OCI-LY1 (cell line): Measurements from ENCODE around the gene ADGRG4.

Experiments used
- H2AFZ ChIP-seq: fragments of 200-600 bp; sonication (generic), shearing (Covaris generic); 2 replicates; pipeline ENCODE4 v1.6.0; 2014; ENCODE audit warnings: antibody characterized with exemption, mild to moderate bottlenecking, low read length
- H3F3A ChIP-seq: fragments of 200-600 bp; sonication (generic), shearing (Covaris generic); 2 replicates; pipeline ENCODE4 v1.6.0; 2014; ENCODE audit warnings: mild to moderate bottlenecking, antibody characterized with exemption, low read length, moderate library complexity; ENCODE audit not compliant: insufficient read depth
- H3K27ac ChIP-seq: fragments of 200-600 bp; sonication (generic); 2 replicates; pipeline ENCODE4 v1.5.1; 2014; ENCODE audit warnings: low read length, mixed run types, mild to moderate bottlenecking, low read depth; ENCODE audit not compliant: poor library complexity, severe bottlenecking
- H3K27me3 ChIP-seq: fragments of 200-600 bp; sonication (generic); 2 replicates; pipeline ENCODE4 v1.6.0; 2014; ENCODE audit warnings: antibody characterized with exemption, mild to moderate bottlenecking, low read length, moderate library complexity; ENCODE audit not compliant: insufficient read depth
- H3K36me3 ChIP-seq: fragments of 200-600 bp; sonication (generic); 2 replicates; pipeline ENCODE4 v1.6.1; 2014; ENCODE audit warnings: mild to moderate bottlenecking, antibody characterized with exemption, low read length, moderate library complexity, mixed read lengths; ENCODE audit not compliant: insufficient read depth
- H3K4me1 ChIP-seq: fragments of 200-600 bp; sonication (generic); 2 replicates; pipeline ENCODE4 v1.5.1; 2014; ENCODE audit warnings: mild to moderate bottlenecking, low read length, moderate library complexity; ENCODE audit not compliant: insufficient read depth, severe bottlenecking
- H3K4me2 ChIP-seq: fragments of 200-600 bp; sonication (generic), shearing (Covaris generic); 2 replicates; pipeline ENCODE4 v1.6.1; 2014; ENCODE audit warnings: low read length
- H3K4me3 ChIP-seq: fragments of 200-600 bp; sonication (generic); 2 replicates; pipeline ENCODE4 v1.5.1; 2014; ENCODE audit warnings: low read length, low read depth, mild to moderate bottlenecking, mixed read lengths; ENCODE audit not compliant: poor library complexity, severe bottlenecking
- H3K79me2 ChIP-seq: fragments of 200-600 bp; shearing (Covaris generic); 2 replicates; pipeline ENCODE4 v1.6.1; 2016; ENCODE audit warnings: mixed run types, low read length, mixed read lengths; ENCODE audit not compliant: insufficient read depth
- H3K9ac ChIP-seq: fragments of 200-600 bp; sonication (generic), shearing (Covaris generic); 2 replicates; pipeline ENCODE4 v1.6.1; 2014; ENCODE audit warnings: mild to moderate bottlenecking, low read length, mixed read lengths
- H3K9me2 ChIP-seq: fragments of 200-600 bp; sonication (generic), shearing (Covaris generic); 2 replicates; pipeline ENCODE4 v1.6.1; 2014; ENCODE audit warnings: low read depth, mild to moderate bottlenecking, low read length, mixed read lengths
- H3K9me3 ChIP-seq: fragments of 200-600 bp; shearing (Covaris generic); 2 replicates; pipeline ENCODE4 v1.6.1; 2014; ENCODE audit warnings: low read length, mixed read lengths
- H4K20me1 ChIP-seq: fragments of 200-600 bp; sonication (generic), shearing (Covaris generic); 2 replicates; pipeline ENCODE4 v1.6.0; 2016; ENCODE audit warnings: mild to moderate bottlenecking, low read length; ENCODE audit not compliant: insufficient read depth
- EZH2 ChIP-seq: fragments of 200-600 bp; sonication (generic), shearing (Covaris generic); IDR thresholded peaks from 2 replicates; pipeline ENCODE4 v1.8.0; 2017; ENCODE audit warnings: borderline replicate concordance, mixed run types, mild to moderate bottlenecking, antibody characterized with exemption, low read length, moderate library complexity, mixed read lengths
- TF ChIP-seq, protein P1 (sequence below): fragments of 200-600 bp; sonication (generic), shearing (Covaris generic); IDR thresholded peaks from 2 replicates; pipeline ENCODE4 v1.5.1; 2017; ENCODE audit warnings: mild to moderate bottlenecking, antibody characterized with exemption, low read length, moderate library complexity, mixed read lengths

The ADGRG4 gene

DNA sequence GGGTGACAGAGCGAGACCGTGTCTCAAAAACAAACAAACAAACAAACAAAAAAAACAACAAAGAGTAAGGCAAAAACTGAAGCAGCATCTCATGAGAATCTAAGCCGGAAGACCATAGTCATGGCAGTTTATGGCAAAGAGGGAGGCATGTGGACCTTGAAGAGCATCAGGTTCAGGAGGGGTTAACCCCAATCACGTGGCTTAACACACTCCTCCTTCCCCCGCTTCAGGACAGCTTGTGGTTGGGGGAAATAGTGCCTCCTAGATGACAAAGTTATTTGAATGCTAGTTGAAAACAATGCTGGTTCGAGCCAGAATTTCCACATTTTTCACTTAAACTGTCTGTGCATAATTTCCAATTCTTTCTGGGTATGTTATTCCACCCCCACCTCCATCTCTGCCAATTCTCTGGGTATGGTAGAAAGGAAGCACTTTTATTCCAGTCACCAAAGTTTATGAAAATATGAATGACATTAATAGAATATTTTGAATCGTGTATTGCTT is 37.9 kb upstream of the ADGRG4 start:
- no peak overlapping the region for H3K4me3 ChIP-seq
- H3K79me2 ChIP-seq, result no peaks in the 10 kb centered on the region
- H3K9me2 ChIP-seq, result no peaks in the 10 kb centered on the region
- H3K9ac ChIP-seq, result no peak overlapping the region
- TF ChIP-seq, protein P1, sequence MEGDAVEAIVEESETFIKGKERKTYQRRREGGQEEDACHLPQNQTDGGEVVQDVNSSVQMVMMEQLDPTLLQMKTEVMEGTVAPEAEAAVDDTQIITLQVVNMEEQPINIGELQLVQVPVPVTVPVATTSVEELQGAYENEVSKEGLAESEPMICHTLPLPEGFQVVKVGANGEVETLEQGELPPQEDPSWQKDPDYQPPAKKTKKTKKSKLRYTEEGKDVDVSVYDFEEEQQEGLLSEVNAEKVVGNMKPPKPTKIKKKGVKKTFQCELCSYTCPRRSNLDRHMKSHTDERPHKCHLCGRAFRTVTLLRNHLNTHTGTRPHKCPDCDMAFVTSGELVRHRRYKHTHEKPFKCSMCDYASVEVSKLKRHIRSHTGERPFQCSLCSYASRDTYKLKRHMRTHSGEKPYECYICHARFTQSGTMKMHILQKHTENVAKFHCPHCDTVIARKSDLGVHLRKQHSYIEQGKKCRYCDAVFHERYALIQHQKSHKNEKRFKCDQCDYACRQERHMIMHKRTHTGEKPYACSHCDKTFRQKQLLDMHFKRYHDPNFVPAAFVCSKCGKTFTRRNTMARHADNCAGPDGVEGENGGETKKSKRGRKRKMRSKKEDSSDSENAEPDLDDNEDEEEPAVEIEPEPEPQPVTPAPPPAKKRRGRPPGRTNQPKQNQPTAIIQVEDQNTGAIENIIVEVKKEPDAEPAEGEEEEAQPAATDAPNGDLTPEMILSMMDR, result no peak
- no peak for TF ChIP-seq EZH2
- H3K4me1 ChIP-seq, result no peaks in the 10 kb centered on the region
- H2AFZ ChIP-seq, result no peak overlapping the region
- H3F3A ChIP-seq, result no peaks in the 10 kb centered on the region
- H3K27me3 ChIP-seq, result no peaks in the 10 kb centered on the region
- no peaks in the 10 kb centered on the region for H4K20me1 ChIP-seq
- H3K36me3 ChIP-seq, result no peaks in the 10 kb centered on the region
- H3K4me2 ChIP-seq, result no peak overlapping the region
- no peaks in the 10 kb centered on the region for H3K9me3 ChIP-seq
- no peak overlapping the region for H3K27ac ChIP-seq

DNA sequence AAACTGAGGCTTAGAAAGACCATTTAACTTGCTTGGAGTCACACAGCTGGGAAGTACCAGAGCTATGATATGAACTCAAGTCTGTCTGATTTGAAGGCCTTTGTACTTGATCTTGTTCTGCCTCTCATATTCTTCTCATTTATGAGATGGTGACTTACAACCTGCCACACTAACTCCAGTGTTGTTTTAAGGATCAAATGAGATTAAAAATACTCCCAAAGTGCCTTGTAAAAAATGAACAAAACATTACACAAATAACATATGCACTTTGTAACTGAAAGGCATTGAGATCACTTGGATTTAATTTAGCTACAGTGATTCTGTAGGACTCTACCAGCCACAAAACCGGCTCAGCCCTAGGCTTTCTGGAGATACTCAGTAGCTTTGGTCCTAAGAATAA is 33.9 kb upstream of the ADGRG4 start:
- Histone ChIP-seq H3K9ac (no peak overlapping the region), H3K9me3 (no peaks in the 10 kb centered on the region), H3K27ac (no peak overlapping the region), H3K36me3 (no peaks in the 10 kb centered on the region), H3K27me3 (no peaks in the 10 kb centered on the region), H2AFZ (no peak overlapping the region), H3F3A (no peaks in the 10 kb centered on the region), H3K79me2 (no peaks in the 10 kb centered on the region), H4K20me1 (no peaks in the 10 kb centered on the region), H3K4me2 (no peak overlapping the region), H3K9me2 (no peaks in the 10 kb centered on the region), H3K4me3 (no peak overlapping the region), H3K4me1 (peaks cover 7% of the 10 kb centered on the region)
- no peak for TF ChIP-seq EZH2
- TF ChIP-seq, protein P1, result no peak

- Histone ChIP-seq H3K79me2 (no peaks in the 10 kb centered on the region), H2AFZ (no peak overlapping the region), H3K4me2 (no peak overlapping the region), H3K9ac (no peak overlapping the region), H3K36me3 (no peaks in the 10 kb centered on the region), H3K27ac (no peak overlapping the region), H3K4me3 (no peak overlapping the region), H4K20me1 (no peaks in the 10 kb centered on the region), H3K9me2 (no peaks in the 10 kb centered on the region), H3K27me3 (no peaks in the 10 kb centered on the region), H3K4me1 (peaks cover 7% of the 10 kb centered on the region), H3K9me3 (no peaks in the 10 kb centered on the region), H3F3A (no peaks in the 10 kb centered on the region)
- no peak for TF ChIP-seq EZH2
- TF ChIP-seq, protein P1, result peak; percentile 65
Measured at GRCh38 chrX:136268051-136269048, 32.4 kb upstream of the ADGRG4 start.
